ENCODE data around the gene PLXNA4.

Gene PLXNA4

GRCh38 chr7:132417103-132417906 is 159.0 kb downstream of the PLXNA4 start:
- no peak for DNase-seq (ENCODE audit: low read depth in 2 of 2)

- no peak for DNase-seq (ENCODE audit: low read depth in 2 of 2)
Measured at GRCh38 chr7:132416395-132416794, 159.9 kb downstream of the PLXNA4 start.

GRCh38 chr7:132415259-132415658 is 161.0 kb downstream of the PLXNA4 start:
- no peak for DNase-seq (ENCODE audit: low read depth in 2 of 2)

GRCh38 chr7:132414857-132415256 is 161.4 kb downstream of the PLXNA4 start:
- DNase-seq (ENCODE audit: low read depth in 2 of 2), result no peak

GRCh38 chr7:132412435-132412834 is 163.8 kb downstream of the PLXNA4 start:
- DNase-seq (ENCODE audit: low read depth in 2 of 2), result no peak

- DNase-seq (ENCODE audit: low read depth in 2 of 2), result no peak
Measured at GRCh38 chr7:132410861-132411541, 165.3 kb downstream of the PLXNA4 start.

- DNase-seq (ENCODE audit: low read depth in 2 of 2), result no peak
Measured at GRCh38 chr7:132410385-132410784, 165.9 kb downstream of the PLXNA4 start.

GRCh38 chr7:132407764-132408163 is 168.5 kb downstream of the PLXNA4 start:
- no peak for DNase-seq (ENCODE audit: low read depth in 2 of 2)

- no peak for DNase-seq (ENCODE audit: low read depth in 2 of 2)
Measured at GRCh38 chr7:132406039-132406438, 170.2 kb downstream of the PLXNA4 start.

GRCh38 chr7:132404261-132404660 is 172.0 kb downstream of the PLXNA4 start:
- no peak for DNase-seq (ENCODE audit: low read depth in 2 of 2)

GRCh38 chr7:132403465-132404110 is 172.7 kb downstream of the PLXNA4 start:
- DNase-seq (ENCODE audit: low read depth in 2 of 2), result no peak

- no peak for DNase-seq (ENCODE audit: low read depth in 2 of 2)
Measured at GRCh38 chr7:132402751-132403245, 173.5 kb downstream of the PLXNA4 start.

- no peak for DNase-seq (ENCODE audit: low read depth in 2 of 2)
Measured at GRCh38 chr7:132402096-132402495, 174.2 kb downstream of the PLXNA4 start.

GRCh38 chr7:132400561-132401142 is 175.6 kb downstream of the PLXNA4 start:
- DNase-seq (ENCODE audit: low read depth in 2 of 2), result no peak

- no peak for DNase-seq (ENCODE audit: low read depth in 2 of 2)
Measured at GRCh38 chr7:132399367-132399766, 176.9 kb downstream of the PLXNA4 start.

- no peak for DNase-seq (ENCODE audit: low read depth in 2 of 2)
Measured at GRCh38 chr7:132398253-132398925, 177.9 kb downstream of the PLXNA4 start.

- no peak for DNase-seq (ENCODE audit: low read depth in 2 of 2)
Measured at GRCh38 chr7:132397070-132397469, 179.2 kb downstream of the PLXNA4 start.

GRCh38 chr7:132395361-132395760 is 180.9 kb downstream of the PLXNA4 start:
- no peak for DNase-seq (ENCODE audit: low read depth in 2 of 2)

GRCh38 chr7:132394283-132395198 is 181.7 kb downstream of the PLXNA4 start:
- no peak for DNase-seq (ENCODE audit: low read depth in 2 of 2)

GRCh38 chr7:132393789-132394261 is 182.4 kb downstream of the PLXNA4 start:
- no peak for DNase-seq (ENCODE audit: low read depth in 2 of 2)
